ENCODE data around the gene RNF11.
"Not testable (repeated sequence)": the region's sequence is repeated elsewhere in the genome, so short reads cannot be mapped to it uniquely, and the experiment has no call there.

The RNF11 gene

GRCh38 chr1:51237351-51238033, 1.4 kb downstream of the RNF11 start:
- peaks cover 35% of the 10 kb centered on the region for H3K4me1 ChIP-seq (ENCODE audit: insufficient read depth, low read length)
- no peaks in the 10 kb centered on the region for H3K36me3 ChIP-seq (ENCODE audit: insufficient read depth, low read length)
- H3K9ac ChIP-seq (ENCODE audit: low read depth, low read length), result peak overlapping the region; percentile 100
- H3K9me3 ChIP-seq (ENCODE audit: control insufficient read depth, insufficient read depth, low read length), result no peaks in the 10 kb centered on the region

DNA sequence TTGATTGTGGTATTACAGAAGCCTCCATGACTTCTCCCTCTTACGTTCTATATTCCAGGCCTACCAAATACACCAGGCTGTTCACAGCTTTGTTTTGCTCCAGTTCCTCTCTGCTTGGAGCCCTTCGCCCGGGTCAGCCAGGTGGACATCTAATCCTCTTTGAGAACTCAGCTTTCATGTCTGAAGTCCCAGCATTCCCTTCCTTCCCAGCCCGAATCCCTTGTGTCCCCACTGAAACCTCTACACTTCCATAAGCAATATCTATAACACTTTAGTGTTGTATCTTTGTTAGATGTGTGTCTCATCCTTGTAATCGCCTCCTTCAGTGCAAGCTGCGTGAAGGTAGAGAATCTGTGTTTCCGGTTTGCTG, 1.9 kb downstream of the RNF11 start:
- Histone ChIP-seq H3K4me1 (ENCODE audit: insufficient read depth, low read length) (peaks cover 37% of the 10 kb centered on the region), H3K9me3 (ENCODE audit: control insufficient read depth, insufficient read depth, low read length) (no peaks in the 10 kb centered on the region), H3K36me3 (ENCODE audit: insufficient read depth, low read length) (no peaks in the 10 kb centered on the region), H3K9ac (ENCODE audit: low read depth, low read length) (peak overlapping the region; percentile 100; the same call in 1 of the 2 replicates)

DNA sequence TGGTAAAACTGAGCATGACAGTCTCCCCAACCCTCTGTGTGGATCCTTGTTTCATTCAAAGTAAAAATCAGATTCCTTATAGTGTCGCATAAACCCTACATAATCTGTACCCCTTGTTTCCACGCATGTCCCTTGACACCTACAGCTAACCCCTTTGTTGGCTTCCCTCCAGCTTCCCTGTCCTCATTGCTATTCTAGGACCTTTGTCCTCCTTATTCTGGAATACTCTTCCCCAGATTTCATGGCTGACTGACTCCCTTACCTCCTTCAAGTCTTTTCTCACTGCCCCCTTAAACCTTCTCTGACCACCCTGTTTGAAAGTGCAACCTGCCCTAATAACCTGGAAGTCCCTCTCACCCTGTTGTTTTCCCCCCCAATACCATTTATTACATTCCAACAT, 4.0 kb downstream of the RNF11 start:
- peaks cover 33% of the 10 kb centered on the region for H3K4me1 ChIP-seq (ENCODE audit: insufficient read depth, low read length)
- no peak overlapping the region for H3K9ac ChIP-seq (ENCODE audit: low read depth, low read length)
- H3K36me3 ChIP-seq (ENCODE audit: insufficient read depth, low read length), result no peaks in the 10 kb centered on the region
- no peaks in the 10 kb centered on the region for H3K9me3 ChIP-seq (ENCODE audit: control insufficient read depth, insufficient read depth, low read length)

DNA sequence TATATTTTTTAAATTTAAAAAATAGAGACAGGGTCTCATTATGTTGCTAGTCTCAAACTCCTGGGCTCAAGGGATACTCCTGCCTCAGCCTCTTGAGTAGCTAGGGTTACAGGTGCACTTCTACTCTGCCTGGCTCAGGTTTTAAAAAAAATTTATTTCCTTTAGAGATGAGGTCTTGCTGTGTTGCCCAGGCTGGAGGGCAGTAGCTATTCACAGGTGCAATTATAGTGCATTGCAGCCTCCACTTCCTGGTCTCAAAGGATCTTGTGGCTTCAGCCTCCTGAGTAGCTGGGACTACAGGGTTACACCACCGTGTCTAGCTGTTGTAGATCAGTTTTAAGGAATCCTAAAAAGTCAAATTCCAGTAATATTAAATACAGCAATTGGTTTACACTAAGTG, 5.0 kb downstream of the RNF11 start:
- no peaks in the 10 kb centered on the region for H3K36me3 ChIP-seq (ENCODE audit: insufficient read depth, low read length)
- no peaks in the 10 kb centered on the region for H3K9me3 ChIP-seq (ENCODE audit: control insufficient read depth, insufficient read depth, low read length)
- H3K4me1 ChIP-seq (ENCODE audit: insufficient read depth, low read length), result peaks cover 26% of the 10 kb centered on the region
- H3K9ac ChIP-seq (ENCODE audit: low read depth, low read length), result no peak overlapping the region

DNA sequence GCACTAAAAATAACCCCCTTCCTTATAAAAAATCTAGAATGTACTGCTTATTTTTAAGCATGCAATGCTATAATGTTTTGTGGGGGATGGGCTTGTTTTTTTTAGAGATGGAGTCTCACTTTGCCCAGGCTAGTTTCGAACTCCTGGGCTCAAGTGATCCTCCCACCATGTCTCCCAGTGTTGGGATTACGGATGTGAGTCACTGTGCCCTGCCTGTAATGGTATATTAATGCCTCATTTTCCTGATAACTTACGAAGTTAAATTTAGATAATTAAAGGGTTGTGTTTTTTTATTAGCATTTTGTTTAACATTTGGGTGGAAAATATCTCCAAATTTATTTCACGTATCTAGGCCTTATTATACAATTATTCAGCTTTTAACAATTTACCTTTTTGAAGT, 6.5 kb downstream of the RNF11 start:
- H3K9me3 ChIP-seq (ENCODE audit: control insufficient read depth, insufficient read depth, low read length), result no peaks in the 10 kb centered on the region
- no peaks in the 10 kb centered on the region for H3K36me3 ChIP-seq (ENCODE audit: insufficient read depth, low read length)
- peaks cover 26% of the 10 kb centered on the region for H3K4me1 ChIP-seq (ENCODE audit: insufficient read depth, low read length)
- no peak overlapping the region for H3K9ac ChIP-seq (ENCODE audit: low read depth, low read length)

- Histone ChIP-seq H3K9ac (ENCODE audit: low read depth, low read length) (no peak overlapping the region), H3K4me1 (ENCODE audit: insufficient read depth, low read length) (peaks cover 6% of the 10 kb centered on the region), H3K9me3 (ENCODE audit: control insufficient read depth, insufficient read depth, low read length) (no peaks in the 10 kb centered on the region), H3K36me3 (ENCODE audit: insufficient read depth, low read length) (no peaks in the 10 kb centered on the region)
Measured at GRCh38 chr1:51247022-51247421, 10.9 kb downstream of the RNF11 start.

GRCh38 chr1:51247499-51247898, 11.4 kb downstream of the RNF11 start:
- Histone ChIP-seq H3K9ac (ENCODE audit: low read depth, low read length) (no peak overlapping the region), H3K4me1 (ENCODE audit: insufficient read depth, low read length) (peaks cover 1% of the 10 kb centered on the region; the same call in 1 of the 2 replicates), H3K36me3 (ENCODE audit: insufficient read depth, low read length) (no peaks in the 10 kb centered on the region), H3K9me3 (ENCODE audit: control insufficient read depth, insufficient read depth, low read length) (no peaks in the 10 kb centered on the region)

DNA sequence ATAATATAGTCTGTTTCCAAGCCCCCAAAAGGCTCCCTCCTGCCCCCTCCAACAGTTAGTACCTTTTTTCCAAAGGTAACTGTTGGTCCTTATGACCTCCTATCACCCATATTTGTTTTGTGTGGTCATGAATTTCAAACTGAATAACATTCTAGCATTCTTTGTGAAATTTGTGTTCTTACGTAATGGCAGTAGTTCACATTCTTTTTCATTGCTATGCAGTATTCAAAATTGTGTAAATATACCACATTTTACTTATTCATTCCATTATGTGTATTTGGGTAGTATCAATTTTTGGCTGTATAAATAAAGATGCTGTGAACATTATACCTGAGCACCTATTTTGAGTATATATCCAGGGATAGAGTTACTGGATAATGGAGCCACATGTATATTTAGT, 13.4 kb downstream of the RNF11 start:
- no peaks in the 10 kb centered on the region for H3K36me3 ChIP-seq (ENCODE audit: insufficient read depth, low read length)
- H3K4me1 ChIP-seq (ENCODE audit: insufficient read depth, low read length), result no peaks in the 10 kb centered on the region

GRCh38 chr1:51250729-51251128, 14.7 kb downstream of the RNF11 start:
- not testable (repeated sequence) for H3K9ac ChIP-seq (ENCODE audit: low read depth, low read length); H3K4me1 ChIP-seq (ENCODE audit: insufficient read depth, low read length); H3K36me3 ChIP-seq (ENCODE audit: insufficient read depth, low read length); H3K9me3 ChIP-seq (ENCODE audit: control insufficient read depth, insufficient read depth, low read length)

More for the DNA sequence above, 13.4 kb downstream of the RNF11 start:
- Histone ChIP-seq H3K9ac (ENCODE audit: low read depth, low read length) (no peak overlapping the region), H3K9me3 (ENCODE audit: control insufficient read depth, insufficient read depth, low read length) (no peaks in the 10 kb centered on the region)

- H3K4me1 ChIP-seq (ENCODE audit: insufficient read depth, low read length); H3K9me3 ChIP-seq (ENCODE audit: control insufficient read depth, insufficient read depth, low read length); H3K9ac ChIP-seq (ENCODE audit: low read depth, low read length); H3K36me3 ChIP-seq (ENCODE audit: insufficient read depth, low read length): not testable (repeated sequence)
Measured at GRCh38 chr1:51251165-51251564, 15.1 kb downstream of the RNF11 start.

DNA sequence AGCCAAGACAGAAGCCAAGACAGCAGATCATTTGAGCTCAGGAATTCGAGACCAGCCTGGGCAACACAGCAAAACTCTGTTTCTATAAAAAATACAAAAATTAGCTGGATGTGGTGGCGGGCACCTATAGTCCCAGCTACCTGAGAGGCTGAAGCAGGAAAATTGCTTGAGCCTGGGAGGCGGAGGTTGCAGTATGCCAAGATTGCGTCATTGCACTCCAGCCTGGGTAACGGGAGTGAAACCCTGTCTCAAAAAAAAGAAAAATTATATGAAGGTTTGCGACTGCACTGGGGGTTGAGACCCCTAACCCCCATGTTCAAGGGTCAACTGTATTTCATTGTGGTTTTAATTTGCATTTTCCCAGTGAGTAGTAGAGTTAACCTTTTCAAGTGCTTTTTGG, 16.3 kb downstream of the RNF11 start:
- Histone ChIP-seq H3K36me3 (ENCODE audit: insufficient read depth, low read length) (no peaks in the 10 kb centered on the region), H3K9ac (ENCODE audit: low read depth, low read length) (no peak overlapping the region)

DNA sequence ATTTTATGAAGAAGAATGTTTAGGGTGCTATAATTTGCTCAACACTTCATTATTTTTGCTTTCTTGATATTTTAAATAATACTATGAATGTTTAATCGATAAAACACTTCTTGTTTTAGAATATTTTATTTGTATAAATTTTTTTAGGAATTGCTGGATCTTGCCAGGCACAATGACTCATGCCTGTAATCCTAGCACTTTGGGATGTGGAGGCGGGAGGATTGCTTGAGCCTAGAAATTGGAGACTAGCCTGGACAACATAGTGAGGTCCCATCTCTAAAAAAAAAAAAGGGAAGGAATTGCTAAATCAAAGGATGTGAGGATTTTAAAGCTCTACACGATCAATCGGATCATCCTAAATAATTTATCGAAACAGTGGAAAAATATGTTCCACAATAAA, 17.6 kb downstream of the RNF11 start:
- Histone ChIP-seq H3K36me3 (ENCODE audit: insufficient read depth, low read length) (no peaks in the 10 kb centered on the region), H3K4me1 (ENCODE audit: insufficient read depth, low read length) (no peaks in the 10 kb centered on the region), H3K9me3 (ENCODE audit: control insufficient read depth, insufficient read depth, low read length) (no peaks in the 10 kb centered on the region)

More for the DNA sequence above, 16.3 kb downstream of the RNF11 start:
- Histone ChIP-seq H3K9me3 (ENCODE audit: control insufficient read depth, insufficient read depth, low read length) (no peaks in the 10 kb centered on the region), H3K4me1 (ENCODE audit: insufficient read depth, low read length) (no peaks in the 10 kb centered on the region)

GRCh38 chr1:51255331-51255730, 19.3 kb downstream of the RNF11 start:
- no peaks in the 10 kb centered on the region for H3K36me3 ChIP-seq (ENCODE audit: insufficient read depth, low read length)
- H3K4me1 ChIP-seq (ENCODE audit: insufficient read depth, low read length), result no peaks in the 10 kb centered on the region
- no peak overlapping the region for H3K9ac ChIP-seq (ENCODE audit: low read depth, low read length)
- H3K9me3 ChIP-seq (ENCODE audit: control insufficient read depth, insufficient read depth, low read length), result no peaks in the 10 kb centered on the region

More for the DNA sequence above, 17.6 kb downstream of the RNF11 start:
- no peak overlapping the region for H3K9ac ChIP-seq (ENCODE audit: low read depth, low read length)

DNA sequence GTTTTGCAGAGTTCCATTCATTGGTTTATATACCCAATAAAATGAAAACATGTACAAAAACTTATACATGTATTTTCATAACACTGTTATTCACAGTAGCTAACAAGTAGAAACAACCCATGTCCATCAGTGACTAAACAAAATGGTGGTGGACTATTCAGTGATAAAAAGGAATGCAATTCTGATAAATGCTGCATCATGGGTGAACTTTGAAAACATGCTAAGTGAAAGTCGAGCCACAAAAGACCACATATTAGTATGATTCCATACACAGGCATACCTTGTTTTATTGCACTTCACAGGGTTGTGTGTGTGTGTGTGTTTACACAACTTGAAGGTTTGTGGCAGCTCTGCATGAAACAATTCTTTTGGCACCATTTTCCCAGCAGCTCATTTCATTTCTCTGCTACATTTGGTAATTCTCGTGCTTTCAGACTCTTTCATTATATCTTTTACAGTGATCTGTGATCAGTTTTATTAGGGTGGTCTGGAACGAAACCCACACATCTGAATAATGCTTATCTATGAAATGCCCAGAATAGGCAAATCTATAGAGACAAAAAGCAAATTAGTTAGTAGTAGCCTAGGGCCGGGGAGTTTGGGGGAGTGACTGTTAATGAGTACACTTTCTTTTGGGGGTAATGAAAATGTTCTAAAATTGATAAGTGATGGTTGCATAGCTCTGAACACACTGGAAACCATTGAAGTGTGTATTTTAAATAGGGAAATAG, 27.2 kb downstream of the RNF11 start:
- no peaks in the 10 kb centered on the region for H3K36me3 ChIP-seq (ENCODE audit: insufficient read depth, low read length)
- H3K4me1 ChIP-seq (ENCODE audit: insufficient read depth, low read length), result peaks cover 6% of the 10 kb centered on the region; the same call in 1 of the 2 replicates
- H3K9ac ChIP-seq (ENCODE audit: low read depth, low read length), result no peak overlapping the region
- no peaks in the 10 kb centered on the region for H3K9me3 ChIP-seq (ENCODE audit: control insufficient read depth, insufficient read depth, low read length)

DNA sequence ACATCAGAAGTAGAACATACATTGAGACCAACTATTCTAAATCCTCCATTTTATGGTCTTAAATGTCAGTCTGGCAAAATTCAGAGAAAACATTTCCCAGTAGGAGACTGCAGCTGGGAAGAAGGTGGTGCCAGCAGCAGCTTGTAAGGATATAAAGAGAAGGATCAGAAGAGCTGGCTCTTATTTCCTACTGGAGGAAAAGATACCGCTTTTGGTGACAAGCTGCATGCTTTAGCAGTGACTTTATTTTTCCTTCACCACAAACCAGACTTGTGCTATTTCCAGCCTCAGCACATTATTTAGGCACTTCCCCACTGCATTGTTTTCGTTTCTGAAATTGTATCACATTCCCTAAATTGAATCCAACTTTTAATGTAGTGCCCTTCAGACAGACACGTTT, 28.4 kb downstream of the RNF11 start:
- no peaks in the 10 kb centered on the region for H3K36me3 ChIP-seq (ENCODE audit: insufficient read depth, low read length)
- H3K9ac ChIP-seq (ENCODE audit: low read depth, low read length), result no peak overlapping the region
- peaks cover 6% of the 10 kb centered on the region; the same call in 1 of the 2 replicates for H3K4me1 ChIP-seq (ENCODE audit: insufficient read depth, low read length)

More for the DNA sequence above, 28.4 kb downstream of the RNF11 start:
- H3K9me3 ChIP-seq (ENCODE audit: control insufficient read depth, insufficient read depth, low read length), result no peaks in the 10 kb centered on the region

Measured in ES-I3 (cell line).